Activated T-helper 9 cell treated with anti-CD3 and anti-CD28 coated beads, Interleukin-2, amount 50 U/mL, for 16 hours (primary cell): ENCODE data around the gene TET1.
"Not testable (repeated sequence)": the region's sequence is repeated elsewhere in the genome, so short reads cannot be mapped to it uniquely, and the experiment has no call there.

ENCODE experiments used
- DNase-seq: peaks from one replicate; pipeline ENCODE4 v3.0.0-alpha.2; 2020; ENCODE audit warnings: low read depth

TET1 gene

GRCh38 chr10:68564712-68565111 lies 4.6 kb downstream of the TET1 start:
- no peak for DNase-seq

- DNase-seq, result no peak
Observed at GRCh38 chr10:68565658-68566057, 5.5 kb downstream of the TET1 start.

GRCh38 chr10:68566351-68566750 lies 6.2 kb downstream of the TET1 start:
- no peak for DNase-seq

DNA sequence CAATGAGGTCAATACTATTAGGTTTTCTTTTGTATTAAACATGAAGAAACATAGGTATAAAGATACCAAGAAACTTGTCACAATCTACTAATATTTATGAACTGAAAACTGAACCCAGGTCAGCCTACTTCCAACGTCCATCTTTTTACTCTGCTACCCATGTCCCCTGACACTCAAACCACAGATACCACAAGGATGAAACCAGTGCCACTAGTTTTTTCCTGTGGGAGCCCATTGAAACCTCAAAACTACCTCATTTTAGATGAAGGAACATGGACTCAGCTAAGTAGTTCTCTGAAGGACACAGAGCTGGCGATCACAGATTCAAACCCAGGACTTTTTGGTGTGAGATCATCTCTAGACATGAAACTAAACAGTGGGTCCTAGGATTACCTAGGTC lies 6.8 kb downstream of the TET1 start:
- no peak for DNase-seq

- no peak for DNase-seq
Observed at GRCh38 chr10:68572151-68572550, 12.0 kb downstream of the TET1 start.

DNA sequence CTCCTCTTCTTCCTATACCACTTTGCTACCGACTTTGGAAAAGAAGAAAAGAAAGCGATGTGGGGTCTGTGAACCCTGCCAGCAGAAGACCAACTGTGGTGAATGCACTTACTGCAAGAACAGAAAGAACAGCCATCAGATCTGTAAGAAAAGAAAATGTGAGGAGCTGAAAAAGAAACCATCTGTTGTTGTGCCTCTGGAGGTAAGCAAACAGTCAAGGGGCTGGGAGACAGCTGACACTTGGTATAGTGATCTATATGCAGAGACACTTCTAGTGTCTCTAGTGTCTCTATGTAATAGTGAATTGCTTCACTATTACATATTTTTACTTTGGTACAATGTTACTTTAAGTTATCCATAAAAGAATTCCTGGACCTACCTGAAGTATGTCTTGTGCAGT lies 13.9 kb downstream of the TET1 start:
- DNase-seq, result no peak

- no peak for DNase-seq
Observed at GRCh38 chr10:68576118-68576517, 16.0 kb downstream of the TET1 start.

DNA sequence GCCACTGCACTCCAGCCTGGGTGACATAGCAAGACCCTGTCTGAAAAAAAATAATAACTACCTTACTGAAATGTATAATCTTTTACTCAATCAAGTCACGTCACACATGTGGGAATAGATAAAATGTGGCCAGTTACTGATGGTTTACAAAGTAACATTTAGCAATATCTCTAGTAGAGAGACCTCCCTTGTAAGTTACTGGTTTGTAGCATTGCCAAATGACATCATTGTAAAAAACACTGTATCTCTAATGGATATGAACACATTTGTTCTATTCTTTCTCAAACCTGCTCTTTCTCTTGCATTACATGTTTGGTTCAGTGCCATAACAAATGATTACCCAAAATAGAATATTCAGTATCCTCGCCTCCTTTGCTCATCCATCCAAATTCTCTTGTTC lies 18.8 kb downstream of the TET1 start:
- DNase-seq, result no peak

DNA sequence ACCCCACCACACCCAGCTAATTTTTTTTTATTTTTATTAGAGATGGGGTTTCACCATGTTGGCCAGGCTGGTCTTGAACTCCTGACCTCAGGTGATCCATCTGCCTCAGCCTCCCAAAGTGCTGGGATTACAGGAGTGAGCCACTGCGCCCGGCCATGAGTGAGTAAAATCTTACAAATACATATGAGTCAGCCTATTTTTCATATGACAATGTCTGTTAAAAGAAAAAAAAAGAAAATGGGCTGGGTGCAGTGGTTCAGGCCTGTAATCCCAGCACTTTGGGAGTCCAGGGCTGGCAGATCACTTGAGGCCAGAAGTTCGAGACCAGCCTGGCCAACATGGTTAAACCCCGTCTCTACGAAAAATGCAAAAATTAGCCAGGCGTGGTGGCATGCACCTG lies 24.1 kb downstream of the TET1 start:
- not testable (repeated sequence) for DNase-seq

DNA sequence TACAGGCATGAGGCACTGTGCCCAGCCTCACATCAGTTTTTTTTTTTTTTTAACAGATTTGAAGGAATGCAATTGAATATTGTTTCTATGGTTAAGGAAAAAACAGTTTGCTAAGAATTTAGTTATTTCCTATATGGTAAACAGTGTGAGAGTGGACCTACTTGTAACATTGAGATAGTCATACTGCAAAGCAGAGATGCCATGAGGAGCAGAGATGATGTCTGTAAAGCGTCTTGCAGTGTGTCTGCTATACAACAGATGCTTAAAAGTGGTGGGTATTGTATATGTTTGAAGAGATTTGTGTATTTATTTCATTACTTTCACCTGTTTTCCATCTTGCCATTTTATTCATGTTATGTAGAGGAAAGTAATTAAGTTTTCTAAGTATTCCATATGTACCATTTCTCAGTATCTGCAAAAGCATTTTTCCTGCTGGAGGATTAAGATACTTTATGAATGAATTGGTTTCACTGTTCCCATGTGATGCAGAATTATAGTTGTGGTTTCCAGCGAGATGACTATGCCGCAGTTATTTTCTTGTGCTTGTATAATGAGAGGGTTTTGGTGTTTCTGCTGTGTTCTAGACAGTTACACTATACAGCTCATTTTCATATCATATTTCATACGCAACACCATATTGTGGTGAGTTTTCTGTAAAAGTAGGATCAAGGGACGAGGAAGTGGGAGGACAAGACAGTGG lies 26.6 kb downstream of the TET1 start:
- DNase-seq, result no peak

DNA sequence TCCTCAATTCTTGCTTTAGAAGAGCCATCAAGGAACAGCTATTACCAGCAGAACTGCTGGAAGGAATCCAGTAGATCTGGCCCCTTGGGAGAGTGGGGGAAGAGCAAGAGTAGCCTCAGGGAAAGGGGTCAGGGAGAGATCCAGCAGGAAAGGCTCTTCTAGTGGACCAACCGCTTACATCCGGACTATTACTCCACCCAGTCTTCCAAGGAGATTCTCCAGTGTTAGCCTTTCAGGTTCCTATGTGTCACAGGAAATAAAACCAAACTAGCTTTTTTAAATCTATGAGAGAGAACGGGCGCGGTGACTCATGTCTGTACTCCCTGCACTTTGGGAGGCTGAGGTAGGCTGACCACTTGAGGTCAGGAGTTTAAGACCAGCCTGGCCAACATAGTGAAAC lies 34.3 kb downstream of the TET1 start:
- no peak for DNase-seq

DNA sequence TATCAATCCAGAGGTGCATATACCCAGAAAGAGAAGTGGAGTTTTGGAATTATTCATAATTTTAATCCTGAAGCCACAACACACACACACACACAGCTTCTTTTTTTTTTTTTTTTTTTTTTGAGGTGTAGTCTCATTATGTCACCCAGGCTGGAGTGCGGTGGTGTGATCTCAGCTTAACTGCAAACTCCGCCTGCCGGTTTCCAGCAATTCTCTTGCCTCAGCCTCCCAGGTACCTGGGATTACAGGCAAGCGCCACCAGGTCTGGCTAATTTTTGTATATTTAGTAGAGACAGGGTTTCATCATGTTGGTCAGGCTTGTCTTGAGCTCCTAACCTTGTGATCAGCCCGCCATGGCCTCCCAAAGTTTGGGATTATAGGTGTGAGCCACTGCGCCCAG lies 35.4 kb downstream of the TET1 start:
- no peak for DNase-seq

DNA sequence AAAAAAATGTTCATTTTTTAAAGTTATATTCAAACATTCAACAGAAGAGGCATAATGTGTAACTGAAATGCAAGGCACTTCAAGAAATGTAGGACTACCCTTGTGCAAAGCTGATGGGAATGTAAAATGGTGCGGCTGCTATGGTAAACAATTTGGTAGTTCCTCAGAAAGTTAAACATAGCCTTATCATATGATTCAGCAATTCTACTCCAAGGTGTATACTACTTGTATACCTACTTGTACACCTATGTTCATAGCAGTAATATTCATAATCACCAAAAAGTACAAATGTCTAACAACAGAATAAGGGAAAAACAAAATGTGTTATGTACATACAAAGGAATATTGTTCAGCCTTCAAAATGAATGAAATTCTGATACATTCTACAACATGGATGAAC lies 37.3 kb downstream of the TET1 start:
- DNase-seq, result no peak

DNA sequence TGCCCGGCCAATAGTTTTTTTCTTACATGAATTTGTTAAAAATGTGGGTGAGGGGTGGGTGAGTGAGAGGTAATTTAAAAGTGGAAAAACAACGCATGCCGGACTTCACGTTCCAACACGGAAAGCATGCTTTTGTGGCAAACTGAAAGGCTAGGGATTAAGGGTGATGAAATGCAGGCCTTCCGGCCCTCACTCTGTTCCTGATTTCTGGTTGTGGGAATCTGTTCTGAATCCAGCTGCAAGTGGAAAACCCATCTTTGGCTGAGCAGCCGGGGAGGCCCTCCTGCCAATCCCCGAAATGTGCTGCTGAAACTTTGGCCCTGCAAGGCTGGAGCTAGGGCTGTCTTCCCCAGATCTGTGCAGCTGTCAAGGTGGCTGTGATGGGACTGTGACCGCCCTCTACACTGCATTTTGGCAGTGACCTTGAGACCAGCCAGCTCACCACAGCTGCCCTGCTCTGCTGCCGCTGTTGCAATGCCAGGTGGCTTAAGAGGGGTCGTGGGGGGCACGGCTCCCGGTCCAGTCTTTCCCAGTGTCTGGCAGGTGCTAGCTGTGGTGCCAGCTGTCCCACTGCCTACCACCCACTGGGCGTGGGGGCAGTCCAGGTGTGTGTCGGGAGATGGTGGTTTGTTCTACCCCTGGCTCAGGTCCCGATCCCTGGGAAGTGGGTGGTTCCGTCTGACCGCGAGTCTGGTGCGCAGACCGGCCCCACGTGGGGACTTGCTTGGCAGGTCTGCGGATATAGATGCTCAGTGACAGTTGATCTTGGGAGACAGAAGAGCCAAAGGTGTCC lies 39.0 kb downstream of the TET1 start:
- no peak for DNase-seq

DNA sequence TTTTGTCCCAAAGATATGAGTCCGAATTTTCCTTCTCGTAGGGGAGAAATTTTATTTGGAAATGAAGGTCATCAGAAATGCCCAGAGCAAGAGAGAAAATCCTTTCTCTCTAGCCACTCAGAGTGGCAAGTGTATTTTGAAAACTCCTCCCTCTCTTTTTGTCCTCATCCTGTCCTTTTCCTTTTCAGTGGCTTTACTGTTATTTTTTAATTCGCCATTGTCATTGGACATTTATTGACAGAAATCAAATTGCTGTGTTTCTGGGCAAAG lies 39.6 kb downstream of the TET1 start:
- DNase-seq, result no peak

- DNase-seq, result no peak
Observed at GRCh38 chr10:68600041-68600778, 40.1 kb downstream of the TET1 start.

GRCh38 chr10:68601501-68602265 lies 41.5 kb downstream of the TET1 start:
- no peak for DNase-seq

GRCh38 chr10:68602434-68602833 lies 42.3 kb downstream of the TET1 start:
- DNase-seq, result no peak

GRCh38 chr10:68603766-68604165 lies 43.6 kb downstream of the TET1 start:
- DNase-seq, result no peak

DNA sequence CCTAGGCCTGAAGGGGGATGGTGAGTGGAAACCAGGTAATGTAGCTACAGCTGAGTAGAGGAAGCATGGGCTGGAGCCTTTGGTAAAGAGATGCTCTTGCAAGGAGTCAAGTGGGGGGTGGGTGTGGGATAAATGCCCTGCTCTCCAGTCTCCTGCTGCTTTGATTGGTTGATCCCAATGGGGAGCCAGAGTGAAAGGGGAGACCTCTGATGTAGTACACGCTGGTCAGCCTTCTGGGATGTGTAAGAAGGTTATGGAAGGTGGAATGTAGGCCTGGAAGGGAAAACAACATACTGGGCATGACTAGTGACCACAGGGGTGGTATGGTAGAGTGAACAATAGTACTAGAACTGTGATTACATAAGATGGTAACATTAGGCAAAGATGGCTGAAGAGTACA lies 44.3 kb downstream of the TET1 start:
- DNase-seq, result no peak

- DNase-seq, result no peak
Observed at GRCh38 chr10:68606918-68607317, 46.8 kb downstream of the TET1 start.

- not testable (repeated sequence) for DNase-seq
Observed at GRCh38 chr10:68610023-68610422, 49.9 kb downstream of the TET1 start.

DNA sequence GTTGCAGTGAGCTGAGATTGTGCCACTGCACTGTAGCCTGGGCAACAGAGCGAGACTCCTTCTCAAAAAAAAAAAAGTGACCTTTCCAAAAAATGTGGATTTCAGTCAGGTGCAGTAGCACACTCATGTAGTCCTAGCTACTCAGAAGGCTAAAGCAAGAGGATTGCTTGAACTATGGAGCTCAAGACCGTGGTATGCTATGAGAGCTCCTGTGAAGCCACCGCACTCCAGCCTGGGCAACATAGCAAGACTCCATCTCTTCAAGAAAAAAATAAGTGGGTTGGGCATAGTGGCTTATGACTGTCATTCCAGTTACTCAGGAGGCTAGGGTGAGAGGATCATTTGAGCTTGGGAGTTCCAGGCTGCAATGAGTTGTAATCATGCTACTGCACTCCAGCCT lies 51.1 kb downstream of the TET1 start:
- no peak for DNase-seq
